ENCODE measurements around the gene ESD.
"Not testable (repeated sequence)": the region's sequence is repeated elsewhere in the genome, so short reads cannot be mapped to it uniquely, and the experiment has no call there.

ESD gene, protein sequence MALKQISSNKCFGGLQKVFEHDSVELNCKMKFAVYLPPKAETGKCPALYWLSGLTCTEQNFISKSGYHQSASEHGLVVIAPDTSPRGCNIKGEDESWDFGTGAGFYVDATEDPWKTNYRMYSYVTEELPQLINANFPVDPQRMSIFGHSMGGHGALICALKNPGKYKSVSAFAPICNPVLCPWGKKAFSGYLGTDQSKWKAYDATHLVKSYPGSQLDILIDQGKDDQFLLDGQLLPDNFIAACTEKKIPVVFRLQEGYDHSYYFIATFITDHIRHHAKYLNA

DNA sequence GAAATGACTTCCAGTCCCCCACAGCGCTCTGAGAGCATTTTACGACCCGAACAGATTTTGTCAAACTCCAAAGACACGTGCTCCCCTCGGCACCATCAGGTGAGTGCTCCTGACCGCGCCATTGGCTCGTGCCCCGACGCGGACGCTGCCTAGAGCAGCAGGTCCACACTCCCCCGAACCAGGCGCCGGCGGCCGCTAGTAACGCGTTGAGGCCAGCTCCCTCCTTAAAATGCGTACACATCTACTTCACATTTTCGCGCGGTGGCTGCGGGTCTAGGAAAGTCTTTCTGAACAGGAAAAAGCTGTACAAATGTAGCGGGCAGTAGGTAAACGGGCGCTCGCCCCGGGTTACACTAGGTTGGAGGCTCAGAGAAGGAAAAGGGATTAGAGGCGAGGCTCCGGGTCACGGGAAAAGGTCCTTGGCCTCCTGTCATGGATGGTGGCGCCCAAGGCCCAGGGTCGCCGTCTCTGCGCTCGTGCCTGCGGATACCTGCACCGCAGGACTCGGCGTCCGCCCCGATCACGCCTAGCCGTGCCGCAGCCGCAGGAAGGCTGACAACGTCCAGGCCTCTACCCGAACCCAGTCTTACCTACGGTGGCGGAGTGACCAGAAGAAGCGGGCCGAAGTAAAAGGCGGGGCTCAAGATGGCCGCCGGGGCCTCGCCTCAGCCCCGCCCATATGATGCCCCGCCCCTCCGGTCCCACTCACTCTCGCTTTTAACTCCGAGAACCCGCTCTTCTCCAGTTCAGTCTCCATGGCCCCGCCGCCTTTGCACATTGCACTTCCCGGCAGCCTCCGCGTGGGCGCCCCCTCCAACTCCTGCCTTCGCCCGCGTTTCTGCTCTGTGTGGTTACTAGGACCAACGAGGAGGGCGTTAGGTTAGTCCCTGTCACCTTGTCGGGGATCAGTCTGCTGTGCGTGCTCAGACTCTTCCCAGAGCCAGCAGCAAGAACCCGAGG is at the start of gene ESD:
Gene ESD (minus strand): TSS at position 647 of the 960 bp plus-strand sequence. CDS start 5,748 bp downstream, outside the sequence.
- DNase-seq, result peak; percentile 88

DNA sequence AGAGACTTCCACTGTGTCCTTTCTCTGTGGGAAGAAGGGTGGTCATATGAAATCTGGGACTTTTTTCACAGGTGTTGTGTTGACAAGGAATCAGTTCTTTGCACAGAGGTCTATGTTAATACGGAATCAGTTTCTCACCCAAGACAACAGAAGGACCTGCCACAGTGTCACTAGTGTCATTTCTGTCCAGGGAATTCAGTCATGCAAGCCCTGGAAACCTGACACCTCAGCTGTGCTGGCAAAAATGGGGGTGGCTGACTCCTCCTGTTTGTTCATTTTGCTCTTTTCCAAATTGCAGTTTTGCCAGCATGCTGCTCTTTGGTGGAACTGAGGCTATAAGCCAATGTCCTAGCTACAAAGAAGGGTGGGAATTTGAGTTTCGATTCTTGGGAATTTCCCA is 49.8 kb upstream of the ESD start:
- no peak for DNase-seq

DNA sequence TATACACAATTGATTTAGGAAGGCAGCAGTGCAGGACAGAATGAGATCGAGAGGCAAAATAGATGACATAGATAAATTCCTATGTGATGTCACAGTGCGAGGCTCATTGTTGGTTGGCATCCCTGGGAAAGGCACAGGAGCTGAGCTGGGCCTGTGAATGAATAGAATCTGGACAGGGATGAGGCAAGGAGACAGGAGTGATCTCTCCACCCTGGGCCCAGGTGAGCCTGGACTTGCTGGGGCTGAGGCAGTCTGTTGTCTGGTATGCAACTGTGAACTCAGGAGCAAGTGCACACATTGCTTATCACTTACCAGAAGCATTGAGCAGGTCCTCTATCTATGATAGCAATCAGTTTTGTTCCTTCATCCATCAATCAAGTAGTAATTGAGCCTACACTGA is 48.2 kb upstream of the ESD start:
- DNase-seq, result no peak

DNA sequence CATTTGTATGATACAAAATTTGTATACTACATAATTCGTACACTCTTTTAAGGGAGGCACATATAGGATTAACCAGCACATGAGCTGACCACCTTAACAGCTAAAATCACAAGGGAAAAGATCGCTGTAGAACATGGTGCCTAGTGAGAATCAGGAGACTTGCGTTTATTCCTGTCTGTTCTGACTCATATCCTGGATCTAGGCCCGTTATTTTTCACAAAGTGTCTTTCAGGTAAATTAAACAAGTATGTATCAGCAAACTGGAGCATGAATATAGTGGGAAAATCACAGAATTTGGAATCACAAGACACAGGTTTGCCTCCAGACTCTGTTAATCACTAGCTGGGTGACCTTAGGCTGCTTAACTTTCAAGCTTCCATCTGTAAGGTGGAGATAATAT is 47.5 kb upstream of the ESD start:
- DNase-seq, result no peak

DNA sequence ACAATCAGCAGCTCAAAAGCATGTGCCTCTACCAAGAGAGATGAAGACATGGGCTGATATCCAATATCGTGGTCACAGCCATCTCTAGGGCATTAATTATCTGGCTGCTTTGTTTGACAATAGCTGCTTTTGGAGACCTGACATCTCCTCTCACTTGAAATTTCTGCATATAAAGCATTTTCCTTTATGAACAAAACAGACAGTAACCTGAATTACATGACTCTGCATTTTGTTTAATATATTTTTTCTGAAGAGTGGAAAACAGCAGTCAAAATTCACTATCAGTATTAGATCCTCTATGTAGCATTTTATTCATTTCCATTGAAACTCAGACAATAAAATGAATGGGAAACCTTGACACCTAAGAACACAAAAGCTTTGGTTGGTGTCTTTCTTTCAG is 42.4 kb upstream of the ESD start:
- no peak for DNase-seq

DNA sequence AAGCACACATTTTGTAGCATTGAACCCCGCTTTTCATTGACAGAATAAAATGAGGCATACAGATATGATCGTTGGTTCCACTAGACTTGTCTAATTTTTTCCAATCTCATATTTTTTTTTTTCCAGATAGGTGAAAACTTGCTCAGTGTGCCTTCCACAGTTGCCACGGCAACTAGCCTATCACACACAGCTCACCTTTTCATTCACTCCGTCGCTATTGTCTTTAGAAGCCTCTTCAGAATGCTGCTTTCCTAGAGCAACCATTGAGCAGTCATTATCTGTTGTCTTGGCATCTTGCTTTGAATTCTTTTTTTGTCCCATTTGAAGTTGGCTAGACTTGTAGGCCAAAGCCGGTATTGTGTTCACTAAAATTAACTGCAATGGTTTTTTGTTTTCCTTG is 37.7 kb upstream of the ESD start:
- no peak for DNase-seq

DNA sequence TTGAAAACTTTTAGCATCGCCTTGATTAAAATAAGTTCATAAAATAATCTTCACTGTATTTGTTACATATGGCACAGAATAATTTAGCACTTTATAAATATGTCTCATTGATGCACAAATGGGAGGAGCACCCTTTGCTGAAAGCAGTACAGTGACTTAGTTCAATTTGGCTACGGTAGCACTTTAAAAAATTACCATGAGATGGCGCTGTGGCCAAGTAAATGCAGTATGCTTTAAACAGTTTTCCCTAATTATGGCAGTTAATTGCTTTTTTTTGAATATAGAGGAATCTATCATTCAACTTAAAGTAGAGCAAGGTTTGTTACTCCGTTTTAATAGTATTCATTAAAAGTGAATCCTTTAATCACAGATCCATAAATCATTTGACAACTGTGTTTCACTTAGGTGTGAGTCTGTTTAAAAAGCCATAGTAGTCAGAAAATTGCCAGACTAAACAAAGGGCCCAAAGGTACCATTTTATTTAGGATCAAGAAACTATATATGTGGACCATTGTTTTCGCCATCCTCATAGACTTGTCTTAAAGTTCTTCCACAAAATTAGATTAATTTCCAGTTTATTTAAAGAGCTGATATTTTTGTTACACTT is 34.7 kb upstream of the ESD start:
- peak; percentile 1 for DNase-seq

DNA sequence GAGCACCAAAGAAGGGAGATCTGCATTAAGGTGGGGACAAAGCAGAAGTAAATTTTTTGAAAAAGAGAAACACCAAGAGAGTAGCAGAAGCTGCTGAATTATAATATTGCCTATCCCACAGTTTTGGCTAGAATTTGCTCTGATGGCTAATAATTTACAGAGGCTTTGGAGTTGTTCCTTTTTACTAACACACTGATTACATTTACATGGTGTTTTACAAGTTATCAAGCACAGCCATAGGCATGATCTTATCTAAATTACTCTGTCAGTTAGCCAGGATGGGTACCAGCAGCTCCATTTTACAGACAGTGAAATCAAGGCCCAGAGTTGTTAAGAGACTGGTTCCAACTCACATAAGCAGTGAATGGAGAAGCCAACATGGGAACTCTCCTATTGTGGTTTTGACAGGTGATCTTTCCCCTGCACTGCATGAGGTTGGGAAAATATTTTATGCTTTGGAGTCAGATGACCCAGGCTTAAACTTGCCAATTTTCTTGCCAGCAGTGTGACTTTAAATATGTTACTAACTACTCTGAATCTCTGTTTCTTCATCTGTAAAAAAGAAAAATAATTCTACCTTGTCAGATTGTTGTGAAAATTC is 33.5 kb upstream of the ESD start:
- no peak for DNase-seq

DNA sequence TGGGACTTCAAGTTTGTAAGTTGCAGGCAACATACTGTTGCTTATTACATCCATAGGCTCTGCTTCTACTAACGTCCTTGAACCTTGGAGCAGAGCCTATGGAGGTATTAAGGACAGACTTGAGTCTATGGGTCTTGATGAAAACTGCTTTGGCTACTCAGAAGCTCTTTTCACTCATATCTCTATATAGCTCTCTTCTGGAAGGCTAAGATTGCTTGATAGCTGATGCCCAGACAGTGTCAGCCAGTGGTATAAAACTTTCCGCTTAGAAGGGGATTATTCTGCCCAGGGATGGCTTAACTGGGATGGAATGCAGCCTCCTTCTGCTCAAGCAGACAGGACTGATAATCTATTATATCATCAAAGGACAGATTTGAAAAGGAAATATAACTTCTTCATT is 25.6 kb upstream of the ESD start:
- DNase-seq, result no peak

DNA sequence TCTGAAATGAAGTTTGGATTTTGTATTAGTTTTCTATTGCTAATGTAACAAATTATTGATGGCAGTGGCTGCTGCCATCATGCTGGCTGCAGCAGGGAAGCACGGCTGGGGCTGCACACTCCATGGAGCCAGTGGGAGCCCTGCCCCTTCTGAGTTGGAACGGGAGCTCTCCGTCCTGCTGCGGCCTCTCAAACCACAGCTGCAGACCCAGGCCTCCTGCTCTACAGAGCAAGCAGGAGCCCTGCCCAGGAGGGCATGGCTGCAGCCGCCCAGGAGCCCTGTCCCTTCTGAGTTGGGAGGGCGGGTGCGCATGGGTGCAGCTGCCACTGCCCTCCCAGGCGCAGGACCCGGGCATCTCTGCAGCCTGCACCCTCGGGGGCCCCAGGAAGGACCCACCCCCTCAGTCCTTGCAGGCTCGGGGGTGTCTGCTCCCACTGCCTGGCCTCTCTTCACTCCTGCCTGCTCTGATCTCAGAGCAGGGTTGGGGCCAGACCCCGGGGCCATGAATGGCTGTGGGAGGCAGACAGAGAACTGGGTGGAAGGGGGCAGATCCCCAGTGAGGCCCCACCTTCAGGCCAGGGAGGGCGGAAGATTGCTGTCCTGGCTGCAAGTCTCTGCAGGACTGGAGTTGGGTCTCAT is 21.0 kb upstream of the ESD start:
- no peak for DNase-seq

DNA sequence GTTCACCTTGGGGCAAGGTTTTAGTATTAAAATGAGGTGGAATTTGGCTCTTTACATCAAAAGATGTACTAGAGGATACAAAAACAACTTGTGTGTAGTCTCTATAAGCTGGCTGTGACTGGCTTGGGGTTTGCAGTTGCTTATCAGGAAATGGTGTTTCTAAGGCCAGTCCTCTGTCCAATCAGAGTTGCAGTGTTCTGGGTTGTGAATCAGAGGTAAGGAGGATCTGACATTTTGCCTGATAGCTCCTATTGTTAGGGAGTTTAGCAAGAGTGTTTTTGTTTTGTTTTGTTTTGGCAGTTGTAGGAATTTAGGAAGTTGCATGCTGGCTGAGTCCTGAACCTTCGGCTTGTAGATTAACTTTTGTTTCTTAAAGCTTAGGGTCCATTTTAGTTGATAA is 20.1 kb upstream of the ESD start:
- no peak for DNase-seq

DNA sequence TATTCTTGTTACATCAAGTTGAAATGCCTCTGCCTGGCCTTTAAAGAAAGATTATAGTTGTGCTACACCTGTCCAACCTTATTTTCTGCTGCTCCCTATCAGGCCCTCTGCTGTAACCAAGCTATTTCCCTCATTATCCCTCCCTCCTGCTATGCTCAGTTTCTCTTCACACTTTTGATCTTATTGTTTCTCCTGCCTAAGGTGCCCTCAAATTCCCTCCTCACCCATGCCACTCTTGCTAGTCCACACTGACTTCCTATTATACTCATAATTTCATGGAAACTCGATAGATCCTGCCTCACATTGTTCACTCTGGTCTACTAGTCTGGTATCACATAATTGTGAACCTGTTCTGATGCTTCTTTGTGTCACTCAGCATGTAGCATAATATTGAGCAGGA is 19.4 kb upstream of the ESD start:
- DNase-seq, result no peak

DNA sequence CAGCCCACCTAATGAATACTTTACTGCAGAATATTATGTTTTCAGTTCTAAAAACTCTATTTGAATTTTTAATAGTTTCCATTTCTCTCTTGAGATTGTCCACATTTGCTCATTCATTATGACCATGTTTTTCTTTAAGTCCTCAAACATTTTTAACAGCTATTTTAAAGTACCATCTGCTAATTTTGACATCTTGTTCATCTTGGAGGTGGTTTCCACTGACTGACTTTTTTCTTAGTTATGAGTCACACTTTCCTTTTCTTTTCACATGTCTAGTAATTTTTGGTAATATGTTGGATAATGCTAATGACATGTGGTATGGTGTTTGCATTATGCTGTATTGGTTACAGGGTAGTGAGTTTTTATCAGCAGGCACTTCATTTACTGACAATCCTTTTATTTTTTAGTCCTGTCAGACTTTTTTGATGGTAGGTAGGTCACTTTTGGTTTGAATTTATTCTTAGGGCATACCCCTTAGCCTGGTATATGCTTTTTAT is 15.4 kb upstream of the ESD start:
- no peak for DNase-seq

DNA sequence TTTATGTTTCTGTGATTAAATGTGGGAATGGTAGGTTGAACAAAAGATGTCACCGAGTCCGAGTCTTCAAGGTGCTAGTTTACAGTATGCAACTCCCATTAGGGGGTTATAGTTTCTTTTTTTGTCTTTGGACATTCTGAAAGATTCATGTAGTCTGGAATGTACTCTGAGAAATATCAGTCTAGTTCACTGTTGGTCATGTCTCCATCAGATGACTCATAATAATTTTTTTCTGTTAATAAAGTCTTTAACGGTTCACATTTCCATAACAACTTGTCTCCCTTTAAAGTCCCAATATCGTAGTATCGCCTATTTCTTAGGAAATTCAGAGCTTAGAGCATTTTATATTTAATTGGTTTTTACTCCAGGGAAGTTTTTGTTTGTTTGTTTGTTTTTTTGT is 13.5 kb upstream of the ESD start:
- no peak for DNase-seq

DNA sequence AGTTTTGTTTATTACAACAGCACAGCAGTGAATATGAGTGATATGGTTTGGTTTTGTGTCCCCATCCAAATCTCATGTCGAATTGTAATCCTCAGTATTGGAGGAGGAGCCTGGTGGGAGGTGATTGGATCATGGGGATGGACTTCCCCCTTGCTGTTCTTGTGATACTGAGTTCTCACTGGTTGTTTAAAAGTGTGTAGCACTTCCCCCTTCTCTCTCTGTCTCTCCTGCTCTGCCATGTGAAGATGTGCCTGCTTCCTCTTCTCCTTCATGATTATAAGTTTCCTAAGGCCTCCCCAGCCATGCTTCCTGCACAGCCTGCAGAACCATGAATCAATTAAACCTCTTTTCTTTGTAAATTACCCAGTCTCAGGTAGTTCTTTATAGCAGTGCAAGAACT is 8.0 kb upstream of the ESD start:
- DNase-seq, result not testable (repeated sequence)

DNA sequence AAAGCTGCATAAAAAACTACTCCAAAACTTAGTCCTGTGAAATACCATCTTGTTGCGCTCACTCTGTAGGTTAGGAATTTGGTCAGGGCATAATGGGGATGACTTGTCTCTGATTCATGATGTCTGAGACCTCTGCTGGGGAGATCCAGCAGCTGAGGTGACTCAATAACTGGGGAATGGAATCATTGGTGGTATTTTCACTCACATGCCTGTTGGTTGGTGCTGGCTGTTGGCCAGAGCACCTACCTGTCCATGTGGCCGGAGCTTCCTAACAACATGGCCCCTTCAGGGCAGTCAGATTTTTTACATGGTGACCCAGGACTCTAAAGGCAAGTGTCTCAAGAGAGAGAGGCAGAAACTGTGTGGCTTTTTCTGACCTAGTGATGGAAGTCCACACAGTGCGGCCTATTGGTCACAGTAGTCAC is 7.4 kb upstream of the ESD start:
- no peak for DNase-seq

DNA sequence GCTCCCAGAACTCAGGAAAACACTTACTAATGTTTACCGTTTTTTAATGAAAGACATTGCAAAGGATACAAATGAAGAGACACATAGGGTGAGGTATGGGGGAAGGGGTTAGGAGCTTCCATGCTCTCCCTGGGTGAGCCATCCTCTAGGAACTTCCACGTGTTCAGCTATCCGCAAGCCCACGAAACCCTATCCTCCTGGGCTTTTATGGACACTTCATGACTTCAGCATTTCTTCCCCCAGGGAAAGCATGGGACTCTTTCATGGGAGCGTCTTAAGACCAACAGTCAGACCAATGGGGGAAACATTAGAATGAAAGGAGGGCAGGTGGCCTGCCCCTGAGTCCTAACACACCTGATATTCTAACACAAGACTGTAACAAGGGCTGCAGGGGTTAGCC is 6.6 kb upstream of the ESD start:
- DNase-seq, result no peak

DNA sequence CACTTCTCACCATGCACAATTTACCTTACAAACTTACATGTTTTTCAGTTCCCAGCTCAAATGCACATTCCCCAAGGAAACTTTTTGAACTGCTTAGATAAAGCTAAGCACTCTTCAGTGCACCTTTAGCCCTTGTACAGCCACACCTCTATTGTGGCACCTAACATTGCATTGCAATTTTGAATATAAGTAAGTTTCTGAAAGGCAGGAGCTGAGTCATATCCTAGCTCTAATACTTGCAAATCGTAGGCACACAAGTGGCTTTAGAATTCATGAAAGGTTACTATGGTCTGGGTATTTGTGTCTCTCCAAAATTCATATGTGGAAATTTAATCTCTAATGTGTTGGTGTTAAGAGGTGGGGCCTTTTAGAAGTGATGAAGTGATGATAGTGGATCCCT is 4.9 kb upstream of the ESD start:
- no peak for DNase-seq

DNA sequence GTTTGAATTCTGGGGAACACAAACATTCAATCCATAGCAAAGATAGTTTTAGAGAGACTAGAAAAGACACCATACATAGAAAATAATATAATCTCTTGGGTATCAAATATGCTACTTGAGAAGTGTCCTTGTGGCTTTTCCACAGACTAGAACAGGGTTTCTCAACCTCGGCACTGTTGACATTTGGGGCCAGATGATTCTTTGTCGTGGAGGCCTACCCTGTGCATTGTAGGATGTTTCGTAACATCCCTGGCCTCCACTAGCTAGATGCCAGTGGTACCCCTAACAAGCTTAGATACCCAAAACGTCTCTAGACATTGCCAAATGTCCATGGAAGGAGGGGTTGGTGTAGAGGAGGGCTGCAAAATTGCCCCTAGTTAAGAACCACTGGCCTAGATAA is 2.2 kb upstream of the ESD start:
- no peak for DNase-seq

DNA sequence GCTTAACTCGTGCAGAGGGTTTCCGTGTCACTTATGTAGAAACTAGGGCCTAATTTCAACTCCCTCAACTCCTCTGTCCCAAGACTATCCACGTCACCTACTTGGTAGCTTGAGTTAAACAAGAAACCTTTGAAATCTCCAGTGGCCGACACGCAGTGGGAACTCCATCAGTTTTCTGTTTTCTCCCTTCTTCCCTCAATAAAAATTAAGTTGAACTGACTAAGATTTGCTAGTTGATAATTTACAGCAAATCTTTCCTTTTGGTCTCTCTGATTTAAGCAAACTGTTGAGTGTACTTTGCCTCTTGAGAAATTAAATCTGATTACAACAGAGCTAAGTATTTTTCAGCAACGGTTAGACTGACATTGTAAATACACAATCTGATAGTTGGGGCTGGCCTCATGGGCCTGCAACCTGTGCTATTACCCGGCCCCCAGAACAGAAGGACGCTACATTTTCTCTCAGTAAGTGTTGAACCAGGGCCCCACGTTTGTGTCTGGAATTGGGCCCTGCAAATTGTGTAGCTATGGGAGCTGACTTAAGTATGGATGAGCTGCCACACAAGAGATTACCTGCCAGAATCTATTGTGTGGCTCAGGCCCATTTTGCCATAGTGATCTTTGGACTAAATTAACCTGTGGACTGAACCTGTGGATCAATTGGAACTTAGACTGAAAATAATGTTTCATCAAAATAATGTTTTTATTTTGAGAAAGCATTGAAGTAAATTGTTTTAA is 708 bp upstream of the ESD start:
- no peak for DNase-seq

DNA sequence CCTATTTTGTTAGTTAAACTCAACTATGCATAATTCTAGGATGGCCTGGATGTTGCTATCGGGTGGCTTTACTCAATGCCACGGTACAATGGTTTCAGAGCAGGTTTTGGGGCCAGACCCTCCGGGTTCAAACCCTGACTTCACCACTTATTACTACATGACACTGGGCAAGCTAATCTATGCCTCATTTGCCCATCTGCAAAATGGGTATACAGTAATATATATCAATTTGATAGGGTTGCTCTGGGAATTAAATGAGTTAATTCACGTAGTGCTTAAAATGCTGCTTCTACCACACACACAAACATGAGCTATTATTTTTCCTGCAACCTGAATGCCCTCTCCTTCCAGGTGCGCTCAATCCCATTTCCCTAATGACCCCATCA is 839 bp downstream of the ESD start:
- DNase-seq, result no peak

DNA sequence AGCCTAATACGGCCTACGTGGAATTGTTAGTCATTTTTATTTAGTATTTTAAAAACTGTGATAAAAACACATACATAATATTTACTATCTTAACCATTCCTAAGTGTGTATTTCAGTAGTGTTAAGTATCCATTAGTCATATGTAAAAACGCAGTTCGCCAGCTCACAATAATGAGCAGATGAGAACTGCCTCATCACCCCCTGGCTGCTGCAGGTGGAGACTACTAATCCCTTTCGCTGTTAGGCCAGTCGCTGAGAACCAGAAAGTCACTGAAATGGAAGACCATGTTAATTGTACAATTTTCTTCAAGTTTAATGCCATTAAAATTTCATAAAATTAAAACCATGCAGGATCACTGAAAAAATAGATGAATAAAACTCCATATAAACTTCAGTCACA is 1.6 kb downstream of the ESD start:
- DNase-seq, result no peak

Measured in DMS153 (cell line).